ENCODE results near the gene PGPEP1.
"Not testable (repeated sequence)": the region's sequence is repeated elsewhere in the genome, so short reads cannot be mapped to it uniquely, and the experiment has no call there.

The PGPEP1 gene

DNA sequence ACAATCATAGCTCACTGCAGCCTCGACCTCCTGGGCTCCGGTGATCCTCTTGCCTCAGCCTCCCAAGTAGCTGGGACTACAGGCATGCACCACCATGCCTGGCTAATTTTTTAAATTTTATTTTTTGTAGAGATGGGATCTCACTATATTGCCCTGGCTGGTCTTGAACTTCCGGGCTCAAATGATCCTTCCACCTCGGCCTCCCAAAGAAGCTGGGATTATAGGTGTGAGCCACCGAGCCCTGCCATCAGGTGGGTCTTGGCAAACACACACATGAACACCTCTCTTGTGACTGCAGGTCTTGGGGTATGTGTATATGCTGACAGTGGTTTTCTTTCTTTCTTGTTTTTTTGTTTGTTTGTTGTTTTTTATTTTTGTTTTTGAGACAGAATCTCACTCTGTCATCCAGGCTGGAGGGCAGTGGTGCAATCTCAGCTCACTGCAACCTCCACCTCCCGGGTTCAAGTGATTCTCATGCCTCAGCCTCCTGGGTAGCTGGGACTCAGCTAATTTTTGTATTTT lies 8.5 kb downstream of the PGPEP1 start:
- H3K9me3 Mint-ChIP-seq; H3K4me3 Mint-ChIP-seq; H3K27me3 Mint-ChIP-seq; ATAC-seq (replicated peaks); DNase-seq: not testable (repeated sequence)
- Mint-ChIP-seq H3K27ac (peak overlapping the region in 1 of 2 donors; percentile 52), H3K4me1 (ENCODE audit: low read depth in 2 of 2) (peaks cover 4 to 11% of the 10 kb centered on the region in 2 donors), H3K36me3 (ENCODE audit: insufficient read depth) (peaks cover 24% of the 10 kb centered on the region)

DNA sequence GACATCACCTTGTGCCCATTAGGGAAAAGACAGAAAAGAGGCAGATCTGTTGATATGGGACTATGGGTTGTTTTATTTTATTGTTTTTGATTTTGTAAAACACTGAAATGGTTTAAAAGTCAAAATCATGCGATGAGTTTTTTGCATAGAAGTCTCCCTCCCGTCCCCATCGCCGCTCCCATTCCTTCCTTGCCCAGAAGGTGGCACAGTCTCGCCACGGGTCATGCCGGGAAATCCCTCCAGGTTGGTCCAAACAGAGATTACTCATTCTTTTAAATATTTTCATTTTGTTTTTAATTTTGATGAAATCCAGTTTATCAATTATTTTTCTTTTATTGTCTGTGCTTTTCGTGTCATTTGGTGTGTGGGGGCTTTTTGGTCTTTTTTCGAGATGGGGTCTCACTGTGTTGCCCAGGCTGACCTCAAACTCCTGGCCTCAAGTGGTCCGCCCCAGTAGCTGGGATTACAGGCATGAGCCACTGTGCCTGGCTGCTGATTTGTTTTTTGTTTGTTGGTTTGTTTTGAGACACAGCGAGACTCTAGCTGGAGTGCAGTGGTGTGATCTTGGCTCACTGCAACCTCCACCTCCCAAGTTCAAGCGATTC lies 9.2 kb downstream of the PGPEP1 start:
- ATAC-seq (replicated peaks) = no peak
- no peak overlapping the region for H3K27ac Mint-ChIP-seq
- no peaks in the 10 kb centered on the region for H3K9me3 Mint-ChIP-seq
- no peak for DNase-seq
- peaks cover 4 to 11% of the 10 kb centered on the region in 2 donors for H3K4me1 Mint-ChIP-seq (ENCODE audit: low read depth in 2 of 2)
- H3K36me3 Mint-ChIP-seq (ENCODE audit: insufficient read depth) = peaks cover 20% of the 10 kb centered on the region
- no peaks in the 10 kb centered on the region for H3K27me3 Mint-ChIP-seq
- H3K4me3 Mint-ChIP-seq = no peak overlapping the region

DNA sequence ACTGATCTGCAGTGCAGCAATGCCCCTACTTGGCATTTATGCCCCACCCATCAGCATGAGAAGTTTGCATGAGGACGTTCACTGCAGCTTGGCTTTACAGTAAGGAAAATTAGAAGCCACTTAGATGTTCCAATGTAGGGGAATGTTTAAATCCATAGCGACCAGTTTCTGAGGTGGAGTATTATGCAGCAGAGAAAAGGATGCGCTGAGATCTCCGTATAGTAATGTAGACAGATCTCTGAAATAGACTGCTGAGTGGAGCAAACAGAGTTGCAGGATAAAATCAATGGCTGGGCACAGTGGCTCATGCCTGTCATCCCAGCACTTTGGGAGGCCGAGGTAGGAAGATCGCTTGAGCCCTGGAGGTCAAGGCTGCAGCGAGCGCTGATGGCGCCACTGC lies 10.1 kb downstream of the PGPEP1 start:
- H3K4me3 Mint-ChIP-seq = no peak overlapping the region
- DNase-seq = no peak
- ATAC-seq (replicated peaks) = no peak
- no peaks in the 10 kb centered on the region for H3K9me3 Mint-ChIP-seq
- H3K27ac Mint-ChIP-seq = no peak overlapping the region
- H3K36me3 Mint-ChIP-seq (ENCODE audit: insufficient read depth) = peaks cover 26% of the 10 kb centered on the region
- peaks cover 4 to 11% of the 10 kb centered on the region in 2 donors for H3K4me1 Mint-ChIP-seq (ENCODE audit: low read depth in 2 of 2)
- H3K27me3 Mint-ChIP-seq = no peaks in the 10 kb centered on the region

DNA sequence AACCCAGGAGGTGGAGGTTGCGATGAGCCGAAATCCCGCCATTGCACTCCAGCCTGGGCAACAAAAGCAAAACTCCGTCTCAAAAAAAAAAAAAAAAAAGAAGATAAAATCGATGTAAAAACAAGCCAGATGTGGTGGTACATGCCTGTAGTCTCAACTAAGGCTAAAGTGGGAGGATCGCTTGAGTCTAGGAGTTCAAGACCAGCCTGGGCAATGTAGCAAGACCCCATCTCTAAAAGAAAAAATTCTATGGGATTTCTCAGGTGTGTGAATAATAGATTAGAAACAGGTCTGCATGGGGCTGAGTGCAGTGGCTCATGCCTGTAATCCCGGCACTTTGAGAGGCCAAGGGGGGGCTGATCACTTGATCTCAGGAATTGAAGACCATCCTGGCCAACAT lies 11.1 kb downstream of the PGPEP1 start:
- H3K4me1 Mint-ChIP-seq (ENCODE audit: low read depth in 2 of 2) = peaks cover 0 to 11% of the 10 kb centered on the region in 2 donors
- H3K4me3 Mint-ChIP-seq = no peak overlapping the region
- no peak overlapping the region for H3K27ac Mint-ChIP-seq
- no peaks in the 10 kb centered on the region for H3K9me3 Mint-ChIP-seq
- DNase-seq (no peak), ATAC-seq (replicated peaks) (no peak)
- peaks cover 25% of the 10 kb centered on the region for H3K36me3 Mint-ChIP-seq (ENCODE audit: insufficient read depth)
- H3K27me3 Mint-ChIP-seq = no peaks in the 10 kb centered on the region

DNA sequence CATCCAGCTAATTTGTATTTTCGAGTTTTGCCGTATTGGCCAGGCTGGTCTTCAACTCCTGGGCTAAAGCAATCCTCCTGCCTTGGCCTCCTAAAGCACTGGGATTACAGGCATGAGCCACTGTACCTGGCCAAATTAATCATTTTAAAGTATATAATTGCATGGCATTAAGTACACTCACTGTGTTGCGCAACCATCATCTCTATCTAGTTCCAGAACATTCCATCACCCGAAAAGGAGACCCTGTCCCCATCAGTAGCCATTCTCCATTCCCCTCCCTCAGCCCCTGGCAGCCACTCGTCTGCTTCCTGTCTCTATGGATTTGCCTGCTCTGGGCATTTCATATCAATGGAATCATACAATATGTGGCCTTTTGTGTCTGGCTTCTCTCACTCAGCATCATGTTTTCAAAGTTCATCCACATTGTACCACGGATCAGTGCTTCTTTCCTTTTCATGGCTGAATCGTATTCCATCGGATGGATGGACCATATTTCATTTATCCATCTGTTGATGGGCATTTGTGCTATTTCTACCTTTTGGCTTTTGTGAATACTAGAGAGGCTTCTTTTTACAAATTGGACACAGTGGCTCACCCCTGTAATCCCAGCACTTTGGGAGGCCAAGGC lies 13.1 kb downstream of the PGPEP1 start:
- Mint-ChIP-seq H3K27me3 (no peaks in the 10 kb centered on the region), H3K9me3 (no peaks in the 10 kb centered on the region), H3K36me3 (ENCODE audit: insufficient read depth) (peaks cover 30% of the 10 kb centered on the region), H3K4me3 (no peak overlapping the region), H3K4me1 (ENCODE audit: low read depth in 2 of 2) (peaks cover 0 to under 1% of the 10 kb centered on the region in 2 donors), H3K27ac (peak overlapping the region in 1 of 2 donors; percentile 13)
- no peak for DNase-seq
- no peak for ATAC-seq (replicated peaks)

DNA sequence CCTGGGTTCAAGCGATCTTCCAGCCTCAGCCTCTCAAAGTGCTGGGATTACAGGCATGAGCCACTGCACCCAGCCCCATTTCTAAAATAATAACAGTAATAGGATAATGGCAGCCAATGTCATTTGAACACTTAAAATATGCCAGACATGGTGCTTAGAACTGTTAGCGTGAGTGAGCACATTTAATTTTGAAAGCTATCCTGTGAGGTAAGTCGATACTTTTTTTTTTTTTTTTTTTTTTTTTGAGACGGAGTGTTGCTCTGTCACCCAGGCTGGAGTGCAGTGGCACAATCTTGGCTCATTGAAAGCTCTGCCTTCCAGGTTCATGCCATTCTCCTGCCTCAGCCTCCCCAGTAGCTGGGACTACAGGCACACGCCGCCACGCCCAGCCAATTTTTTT lies 14.3 kb downstream of the PGPEP1 start:
- H3K9me3 Mint-ChIP-seq = not testable (repeated sequence)

DNA sequence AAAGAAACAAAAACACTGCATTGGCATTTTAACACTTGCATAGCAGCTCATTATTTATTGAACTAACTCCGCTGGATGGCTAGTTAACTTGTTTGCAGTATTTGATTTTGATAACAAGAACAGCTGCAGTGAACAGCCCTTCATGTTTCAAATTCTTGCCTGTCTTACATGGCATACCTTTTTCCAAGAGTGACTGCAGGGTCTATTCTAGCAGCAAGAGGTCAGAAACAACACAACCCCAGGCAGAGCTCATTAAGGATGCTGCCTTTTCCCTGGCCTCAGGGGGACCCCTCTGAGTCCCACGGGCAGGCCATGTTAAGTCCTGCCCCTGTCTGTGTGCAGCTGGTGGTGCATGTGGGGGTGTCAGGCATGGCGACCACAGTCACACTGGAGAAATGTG lies 16.6 kb downstream of the PGPEP1 start:
- Mint-ChIP-seq H3K4me1 (ENCODE audit: low read depth in 2 of 2) (no peaks in the 10 kb centered on the region), H3K27me3 (no peaks in the 10 kb centered on the region), H3K4me3 (no peak overlapping the region), H3K27ac (no peak overlapping the region), H3K9me3 (no peaks in the 10 kb centered on the region), H3K36me3 (ENCODE audit: insufficient read depth) (peaks cover 44% of the 10 kb centered on the region)
- ATAC-seq (replicated peaks) (no peak), DNase-seq (no peak)

More for the DNA sequence above, 14.3 kb downstream of the PGPEP1 start:
- not testable (repeated sequence) for H3K27ac Mint-ChIP-seq; H3K4me3 Mint-ChIP-seq; ATAC-seq (replicated peaks); DNase-seq; H3K27me3 Mint-ChIP-seq; H3K4me1 Mint-ChIP-seq (ENCODE audit: low read depth in 2 of 2)
- H3K36me3 Mint-ChIP-seq (ENCODE audit: insufficient read depth) = peaks cover 33% of the 10 kb centered on the region

DNA sequence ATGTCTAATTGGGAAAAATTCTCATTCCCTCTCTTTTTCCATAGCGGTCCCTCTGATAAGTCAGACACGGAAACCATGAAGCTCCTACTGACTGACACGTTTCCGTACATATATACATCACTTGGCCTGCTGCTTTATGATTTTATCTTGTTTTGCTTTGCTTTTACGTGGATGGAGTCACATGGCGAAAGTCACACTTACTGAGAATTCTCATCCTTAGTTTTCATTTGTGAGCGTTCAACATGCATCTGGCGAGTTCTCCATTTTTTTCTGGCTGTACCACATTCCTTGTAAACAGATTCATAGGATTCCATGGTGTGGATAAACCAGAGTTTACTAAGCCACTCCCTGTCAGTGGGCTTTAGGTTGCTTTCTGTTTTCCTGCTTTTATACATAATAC lies 21.2 kb downstream of the PGPEP1 start:
- no peaks in the 10 kb centered on the region for H3K27me3 Mint-ChIP-seq
- no peak for DNase-seq
- H3K9me3 Mint-ChIP-seq = no peaks in the 10 kb centered on the region
- peaks cover 51% of the 10 kb centered on the region for H3K36me3 Mint-ChIP-seq (ENCODE audit: insufficient read depth)
- H3K27ac Mint-ChIP-seq = no peak overlapping the region
- H3K4me3 Mint-ChIP-seq = no peak overlapping the region
- no peaks in the 10 kb centered on the region for H3K4me1 Mint-ChIP-seq (ENCODE audit: low read depth in 2 of 2)
- no peak for ATAC-seq (replicated peaks)

DNA sequence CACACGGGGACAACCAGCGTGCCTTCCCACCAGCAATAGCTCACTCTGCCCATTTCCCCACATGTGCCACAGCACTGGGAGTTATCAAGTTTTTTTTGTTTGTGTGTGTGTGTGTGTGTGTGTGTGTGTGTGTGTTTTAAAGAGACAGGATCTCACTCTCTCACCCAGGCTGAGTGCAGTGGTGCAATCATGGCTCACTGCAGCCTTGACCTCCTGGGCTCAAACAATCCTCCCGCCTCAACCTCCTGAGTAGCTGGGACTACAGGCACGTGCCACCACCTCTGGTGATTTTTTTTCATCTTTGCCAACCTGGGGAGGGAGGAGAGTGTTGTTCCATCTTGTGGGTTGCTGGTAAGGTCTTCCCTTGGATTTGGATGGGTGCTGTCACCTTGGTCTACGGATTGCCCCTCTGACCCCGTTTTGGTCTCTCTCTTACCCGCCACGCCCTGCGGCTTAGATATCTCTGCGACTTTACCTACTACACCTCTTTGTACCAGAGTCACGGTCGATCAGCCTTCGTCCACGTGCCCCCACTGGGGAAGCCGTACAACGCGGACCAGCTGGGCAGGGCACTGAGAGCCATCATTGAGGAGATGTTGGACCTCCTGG lies 22.6 kb downstream of the PGPEP1 start:
- Mint-ChIP-seq H3K4me3 (no peak overlapping the region), H3K9me3 (no peaks in the 10 kb centered on the region), H3K27me3 (no peaks in the 10 kb centered on the region), H3K27ac (no peak overlapping the region), H3K4me1 (ENCODE audit: low read depth in 2 of 2) (no peaks in the 10 kb centered on the region), H3K36me3 (ENCODE audit: insufficient read depth) (peaks cover 50% of the 10 kb centered on the region)
- no peak for ATAC-seq (replicated peaks)
- no peak for DNase-seq

DNA sequence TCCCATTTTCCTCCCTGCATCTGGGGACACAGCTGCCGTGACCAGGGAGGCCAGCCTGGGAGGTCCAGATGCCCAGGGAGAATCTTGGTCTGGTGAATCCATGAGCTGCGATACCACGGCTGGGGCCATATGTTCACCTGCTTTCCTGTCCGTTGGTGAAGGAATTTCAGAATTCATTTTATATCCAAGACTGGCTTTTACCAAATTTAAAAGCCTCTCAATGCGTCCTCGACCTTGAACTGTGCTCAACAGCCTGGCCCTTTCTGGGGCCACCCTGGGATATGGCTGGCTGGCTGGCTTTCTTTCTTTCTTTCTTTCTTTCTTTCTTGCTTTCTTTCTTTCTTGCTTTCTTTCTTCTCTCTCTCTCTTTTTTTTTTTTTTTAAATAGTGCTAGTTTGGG lies 23.4 kb downstream of the PGPEP1 start:
- H3K4me1 Mint-ChIP-seq (ENCODE audit: low read depth in 2 of 2) = no peaks in the 10 kb centered on the region
- H3K36me3 Mint-ChIP-seq (ENCODE audit: insufficient read depth) = peaks cover 44% of the 10 kb centered on the region
- H3K4me3 Mint-ChIP-seq = no peak overlapping the region
- DNase-seq = no peak
- ATAC-seq (replicated peaks) = no peak
- peak overlapping the region in 1 of 2 donors; percentile 54 for H3K27ac Mint-ChIP-seq
- no peaks in the 10 kb centered on the region for H3K27me3 Mint-ChIP-seq
- no peaks in the 10 kb centered on the region for H3K9me3 Mint-ChIP-seq

DNA sequence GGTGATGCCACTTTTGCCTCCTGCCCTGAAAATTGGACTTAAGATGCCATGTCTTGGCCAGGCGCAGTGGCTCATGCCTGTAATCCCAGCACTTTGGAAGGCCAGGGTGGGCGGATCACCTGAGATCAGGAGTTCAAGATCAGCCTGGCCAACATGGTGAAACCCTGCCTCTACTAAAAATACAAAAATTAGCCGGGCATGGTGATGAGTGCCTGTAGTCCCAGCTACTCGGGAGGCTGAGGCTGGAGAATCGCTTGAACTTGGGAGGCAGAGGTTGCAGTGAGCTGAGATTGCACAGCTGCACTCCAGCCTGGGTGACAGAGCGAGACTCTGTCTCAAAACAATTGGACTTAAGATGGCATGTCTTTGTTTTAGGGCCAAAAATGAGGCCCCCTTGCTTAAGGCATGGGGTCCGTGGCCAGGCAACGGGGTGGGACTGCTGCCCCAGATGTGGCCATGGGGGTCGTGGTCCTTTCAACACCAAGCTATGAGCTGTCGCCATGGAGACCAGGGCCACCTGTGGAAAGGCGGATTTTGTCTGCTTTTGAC lies 24.0 kb downstream of the PGPEP1 start:
- H3K36me3 Mint-ChIP-seq (ENCODE audit: insufficient read depth) = peaks cover 41% of the 10 kb centered on the region
- H3K27ac Mint-ChIP-seq = peak overlapping the region in 1 of 2 donors; percentile 54

DNA sequence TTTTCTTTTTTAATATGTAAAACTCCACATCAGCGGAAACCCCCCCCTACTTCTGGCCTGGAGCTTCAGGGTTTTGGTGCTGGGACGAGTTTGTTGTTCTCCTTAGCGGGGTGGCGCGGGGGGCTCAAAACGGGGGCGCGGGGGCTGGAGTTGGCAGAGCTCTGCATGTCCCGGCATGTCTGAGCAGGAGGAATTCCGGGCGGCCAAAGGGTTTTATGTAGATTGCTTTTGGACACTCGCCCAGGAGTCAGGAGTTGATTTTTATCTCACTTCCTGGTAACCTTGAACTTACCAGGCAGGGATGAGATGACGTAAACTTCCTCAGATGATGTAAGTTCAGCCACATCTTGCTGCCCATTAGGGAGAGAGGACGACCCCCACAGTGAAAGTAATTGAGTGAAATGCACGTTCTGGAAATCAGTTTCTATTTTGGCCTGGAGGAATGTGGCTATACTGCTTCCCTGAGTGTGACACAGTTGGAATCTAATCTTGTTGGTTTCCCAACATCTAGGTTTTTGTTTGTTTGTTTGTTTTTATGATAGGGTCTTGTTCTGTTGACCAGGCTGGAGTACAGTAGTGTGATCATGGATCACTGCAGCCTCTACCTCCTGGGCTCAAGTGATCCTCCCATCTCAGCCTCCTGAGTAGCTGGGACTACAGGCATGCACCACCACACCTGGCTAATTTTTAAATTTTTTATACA lies 24.6 kb downstream of the PGPEP1 start:
- Mint-ChIP-seq H3K4me3 (no peak overlapping the region), H3K36me3 (ENCODE audit: insufficient read depth) (peaks cover 35% of the 10 kb centered on the region), H3K9me3 (no peaks in the 10 kb centered on the region), H3K4me1 (ENCODE audit: low read depth in 2 of 2) (no peaks in the 10 kb centered on the region), H3K27me3 (no peaks in the 10 kb centered on the region), H3K27ac (no peak overlapping the region)
- DNase-seq = no peak
- no peak for ATAC-seq (replicated peaks)

More for the DNA sequence above, 24.0 kb downstream of the PGPEP1 start:
- not testable (repeated sequence) for ATAC-seq (replicated peaks); H3K27me3 Mint-ChIP-seq; H3K4me3 Mint-ChIP-seq; H3K9me3 Mint-ChIP-seq; DNase-seq; H3K4me1 Mint-ChIP-seq (ENCODE audit: low read depth in 2 of 2)

DNA sequence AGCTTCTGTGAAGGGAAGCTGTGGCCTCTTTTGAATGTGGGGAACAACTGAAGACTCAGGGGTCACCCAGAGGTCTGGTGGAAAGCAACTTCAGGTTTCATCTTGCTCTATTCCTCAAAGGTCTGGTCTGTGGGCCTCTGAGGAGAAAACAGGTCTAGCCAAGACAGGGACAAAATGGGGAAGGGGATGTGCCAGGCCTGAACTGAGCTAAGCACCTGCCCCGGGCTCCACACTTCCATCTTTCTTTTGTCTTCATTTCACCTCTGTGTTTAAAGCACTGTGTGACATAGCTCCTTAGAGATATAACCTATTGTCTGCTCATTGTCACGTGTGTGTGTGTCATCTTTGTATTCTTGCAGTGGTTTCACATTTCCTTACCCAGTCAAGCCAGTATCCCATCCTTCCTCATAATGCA lies 25.6 kb downstream of the PGPEP1 start:
- ATAC-seq (replicated peaks) = no peak
- DNase-seq = no peak
- Mint-ChIP-seq H3K4me3 (no peak overlapping the region), H3K27me3 (no peaks in the 10 kb centered on the region), H3K27ac (no peak overlapping the region), H3K4me1 (ENCODE audit: low read depth in 2 of 2) (no peaks in the 10 kb centered on the region), H3K9me3 (no peaks in the 10 kb centered on the region), H3K36me3 (ENCODE audit: insufficient read depth) (peaks cover 28% of the 10 kb centered on the region)
